Mesothelial cell of epicardium (in vitro differentiated cells): ENCODE results near the gene ORMDL2. TPM values are rescaled to one million over a fixed set of nuclear protein-coding genes. Genes with fewer than 3 reads are reported as not detected.
"Not testable (repeated sequence)": the region's sequence is repeated elsewhere in the genome, so short reads cannot be mapped to it uniquely, and the experiment has no call there.

ENCODE experiments used
- DNase-seq, 2 experiments: peaks; one replicate each; pipeline ENCODE4 v3.0.0; 2021; ENCODE audit warnings: low spot score in 2 of 2; ENCODE audit not compliant: unreplicated experiment in 2 of 2
- H3K27ac Mint-ChIP-seq: 2 replicates; pipeline ENCODE4 v1.8.0; 2021; ENCODE audit warnings: mixed read lengths
- H3K27me3 Mint-ChIP-seq: 2 replicates; pipeline ENCODE4 v1.8.0; 2021; ENCODE audit warnings: low read depth, mixed read lengths
- H3K36me3 Mint-ChIP-seq: 2 replicates; pipeline ENCODE4 v1.8.0; 2021; ENCODE audit warnings: mixed read lengths
- H3K4me1 Mint-ChIP-seq: 2 replicates; pipeline ENCODE4 v1.8.0; 2021; ENCODE audit warnings: mixed read lengths
- H3K4me3 Mint-ChIP-seq: 2 replicates; pipeline ENCODE4 v1.8.0; 2021; ENCODE audit warnings: mild to moderate bottlenecking, moderate library complexity, mixed read lengths
- H3K9me3 Mint-ChIP-seq: 2 replicates; pipeline ENCODE4 v1.8.0; 2021; ENCODE audit warnings: mixed read lengths
- total RNA-seq: library from RNA; stranded (reverse); gene quantifications from 3 replicates; pipeline ENCODE4 v1.2.1, GENCODE V29; 2021
- TF ChIP-seq, protein P1 (sequence below): fragments of 200-600 bp; sonication (generic); IDR thresholded peaks from one replicate; pipeline ENCODE4 v1.5.0; 2021; ENCODE audit warnings: antibody characterized with exemption; ENCODE audit not compliant: unreplicated experiment

The ORMDL2 gene
- total RNA-seq, 1 donor from 2014 or later = 26.3 TPM

DNA sequence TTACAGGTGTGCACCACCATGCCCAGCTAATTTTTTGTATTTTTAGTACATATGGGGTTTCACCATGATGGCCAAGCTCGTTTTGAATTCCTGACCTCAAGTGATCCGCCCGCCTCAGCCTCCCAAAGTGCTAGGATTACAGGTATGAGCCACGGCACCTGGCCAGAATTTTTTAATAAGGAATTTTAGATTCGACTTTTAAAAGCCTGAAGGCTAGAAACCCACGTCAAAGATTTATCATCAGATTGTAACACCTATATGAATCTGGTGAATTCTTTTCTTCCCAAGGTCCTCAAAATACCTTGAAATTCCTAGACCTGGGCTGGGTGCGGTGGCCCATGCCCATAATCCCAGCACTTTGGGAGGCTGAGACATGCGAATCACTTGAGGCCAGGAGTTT lies 43.6 kb downstream of the ORMDL2 start:
- Mint-ChIP-seq H3K27ac (no peak overlapping the region), H3K9me3 (peaks cover 3% of the 10 kb centered on the region), H3K4me3 (no peak overlapping the region), H3K36me3 (no peaks in the 10 kb centered on the region), H3K4me1 (no peaks in the 10 kb centered on the region), H3K27me3 (no peaks in the 10 kb centered on the region)
- TF ChIP-seq, protein P1, sequence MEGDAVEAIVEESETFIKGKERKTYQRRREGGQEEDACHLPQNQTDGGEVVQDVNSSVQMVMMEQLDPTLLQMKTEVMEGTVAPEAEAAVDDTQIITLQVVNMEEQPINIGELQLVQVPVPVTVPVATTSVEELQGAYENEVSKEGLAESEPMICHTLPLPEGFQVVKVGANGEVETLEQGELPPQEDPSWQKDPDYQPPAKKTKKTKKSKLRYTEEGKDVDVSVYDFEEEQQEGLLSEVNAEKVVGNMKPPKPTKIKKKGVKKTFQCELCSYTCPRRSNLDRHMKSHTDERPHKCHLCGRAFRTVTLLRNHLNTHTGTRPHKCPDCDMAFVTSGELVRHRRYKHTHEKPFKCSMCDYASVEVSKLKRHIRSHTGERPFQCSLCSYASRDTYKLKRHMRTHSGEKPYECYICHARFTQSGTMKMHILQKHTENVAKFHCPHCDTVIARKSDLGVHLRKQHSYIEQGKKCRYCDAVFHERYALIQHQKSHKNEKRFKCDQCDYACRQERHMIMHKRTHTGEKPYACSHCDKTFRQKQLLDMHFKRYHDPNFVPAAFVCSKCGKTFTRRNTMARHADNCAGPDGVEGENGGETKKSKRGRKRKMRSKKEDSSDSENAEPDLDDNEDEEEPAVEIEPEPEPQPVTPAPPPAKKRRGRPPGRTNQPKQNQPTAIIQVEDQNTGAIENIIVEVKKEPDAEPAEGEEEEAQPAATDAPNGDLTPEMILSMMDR = no peak
- no peak for DNase-seq

DNA sequence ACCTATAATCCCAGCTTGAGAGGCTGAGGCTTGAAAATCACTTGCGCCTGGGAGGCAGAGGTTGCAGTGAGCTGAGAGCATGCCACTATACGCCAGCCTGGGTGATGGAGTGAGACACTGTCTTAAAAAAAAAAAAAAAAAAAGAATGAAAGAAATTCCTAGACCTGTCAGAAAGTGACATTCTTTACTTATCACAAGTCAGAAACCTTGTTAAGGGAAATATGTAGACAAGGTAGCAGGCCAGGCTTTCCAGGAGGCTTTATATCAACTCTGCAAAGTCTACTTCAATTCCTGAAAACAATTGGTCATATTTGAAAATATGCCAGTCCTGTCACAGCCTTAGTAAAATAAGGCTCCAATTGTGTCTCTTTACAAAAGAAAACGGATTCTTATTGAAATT lies 44.0 kb downstream of the ORMDL2 start:
- TF ChIP-seq, protein P1 = no peak
- no peaks in the 10 kb centered on the region for H3K36me3 Mint-ChIP-seq
- H3K27me3 Mint-ChIP-seq = no peaks in the 10 kb centered on the region
- H3K4me3 Mint-ChIP-seq = no peak overlapping the region
- H3K4me1 Mint-ChIP-seq = no peaks in the 10 kb centered on the region
- DNase-seq = no peak
- H3K27ac Mint-ChIP-seq = no peak overlapping the region
- peaks cover 3% of the 10 kb centered on the region for H3K9me3 Mint-ChIP-seq

DNA sequence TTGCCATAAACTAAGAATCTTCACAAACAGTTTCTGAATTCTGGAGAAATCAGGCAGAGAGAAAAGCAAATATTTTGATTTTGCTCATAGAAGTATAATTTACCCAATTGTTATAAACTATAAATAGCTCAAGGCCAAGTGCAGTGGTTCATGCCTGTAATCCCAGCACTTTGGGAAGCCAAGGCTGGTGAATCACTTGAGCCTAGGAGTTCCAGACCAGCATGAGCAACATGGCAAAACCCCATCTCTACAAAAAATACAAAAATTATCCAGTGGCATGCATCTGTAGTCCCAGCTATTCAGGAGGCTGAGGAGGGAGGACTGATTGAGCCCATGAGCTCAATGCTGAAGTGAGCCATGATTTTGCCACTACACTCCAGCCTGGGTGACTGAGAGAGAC lies 44.4 kb downstream of the ORMDL2 start:
- Mint-ChIP-seq H3K27ac (no peak overlapping the region), H3K27me3 (no peaks in the 10 kb centered on the region), H3K4me1 (no peaks in the 10 kb centered on the region), H3K9me3 (peaks cover 3% of the 10 kb centered on the region), H3K36me3 (no peaks in the 10 kb centered on the region), H3K4me3 (no peak overlapping the region)
- DNase-seq = no peak
- TF ChIP-seq, protein P1 = no peak

DNA sequence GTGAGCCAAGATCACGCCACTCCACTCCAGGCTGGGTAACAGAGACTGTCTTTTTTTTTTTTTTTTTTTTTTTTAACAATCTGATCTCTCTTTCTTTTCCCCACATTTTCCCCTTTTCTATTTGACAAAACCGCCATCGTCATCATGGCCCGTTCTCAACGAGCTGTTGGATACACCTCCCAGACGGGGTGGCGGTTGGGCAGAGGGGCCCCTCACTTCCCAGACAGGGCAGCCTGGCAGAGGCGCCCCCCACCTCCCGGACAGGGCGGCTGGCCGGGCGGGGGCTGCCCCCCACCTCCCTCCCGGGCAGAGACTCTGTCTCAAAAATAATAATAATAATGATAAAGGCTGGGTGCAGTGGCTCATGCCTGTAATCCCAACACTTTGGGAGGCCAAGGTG lies 45.1 kb downstream of the ORMDL2 start:
- H3K36me3 Mint-ChIP-seq, H3K27ac Mint-ChIP-seq, H3K9me3 Mint-ChIP-seq, H3K4me3 Mint-ChIP-seq, DNase-seq, H3K4me1 Mint-ChIP-seq, H3K27me3 Mint-ChIP-seq: not testable (repeated sequence)

DNA sequence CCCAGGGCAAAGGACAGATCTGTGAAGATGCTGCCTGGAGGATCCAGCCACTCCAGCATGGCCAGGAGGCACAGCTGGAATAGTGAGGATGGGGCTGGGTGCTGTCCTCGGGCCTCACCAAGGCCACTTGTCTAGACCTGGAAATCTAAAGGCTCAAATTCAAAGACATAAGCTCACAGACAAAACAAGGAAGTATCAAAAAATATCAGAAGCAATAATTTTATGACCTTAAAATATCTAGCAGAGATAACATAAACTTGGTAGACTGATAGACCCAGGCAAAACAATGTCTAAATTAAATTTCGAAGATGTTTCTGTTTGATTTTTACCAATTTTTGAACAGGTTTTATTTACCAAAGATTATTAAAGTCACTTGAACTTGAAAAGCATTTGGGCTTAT lies 47.5 kb downstream of the ORMDL2 start:
- peaks cover 3% of the 10 kb centered on the region for H3K9me3 Mint-ChIP-seq
- H3K4me3 Mint-ChIP-seq = no peak overlapping the region
- no peak for DNase-seq
- no peaks in the 10 kb centered on the region for H3K36me3 Mint-ChIP-seq
- TF ChIP-seq, protein P1 = no peak
- no peaks in the 10 kb centered on the region for H3K27me3 Mint-ChIP-seq
- no peaks in the 10 kb centered on the region for H3K4me1 Mint-ChIP-seq
- no peak overlapping the region for H3K27ac Mint-ChIP-seq

DNA sequence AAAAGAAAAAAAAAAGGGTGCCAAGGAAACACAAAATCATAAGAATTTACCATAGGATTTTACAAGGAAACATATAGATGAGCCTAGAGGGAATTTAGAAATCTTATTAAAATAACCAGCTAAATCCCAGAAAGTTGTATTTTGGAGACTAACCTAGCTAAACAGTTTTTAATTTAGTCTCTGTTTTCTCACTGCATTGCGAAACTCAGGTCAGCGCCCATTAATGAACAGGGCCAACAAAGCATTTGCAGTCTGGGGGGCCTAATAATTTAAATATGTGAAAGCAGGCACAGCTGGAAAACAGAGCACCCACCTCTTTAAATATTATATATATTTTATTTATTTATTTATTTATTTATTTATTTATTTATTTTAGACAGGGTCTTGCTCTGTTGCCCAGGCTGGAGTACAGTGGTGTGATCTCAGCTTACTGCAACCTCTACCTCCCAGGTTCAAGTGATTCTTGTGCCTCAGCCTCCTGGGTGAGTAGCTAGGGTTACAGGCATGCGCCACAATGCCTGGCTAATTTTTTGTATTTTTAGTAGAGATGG lies 48.7 kb downstream of the ORMDL2 start:
- not testable (repeated sequence) for H3K36me3 Mint-ChIP-seq, H3K4me3 Mint-ChIP-seq, H3K27me3 Mint-ChIP-seq, DNase-seq, H3K27ac Mint-ChIP-seq, H3K9me3 Mint-ChIP-seq, H3K4me1 Mint-ChIP-seq

Other genes with a start within 250 kb of the ORMDL2 start
- 0.13 to 0.29 TPM (median 0.22 TPM) in 3 replicates for gene OR2AP1, start 245.6 kb upstream of the ORMDL2 start, total RNA-seq
- gene OR10P1, start 181.1 kb upstream of the ORMDL2 start, total RNA-seq = not detected in 3 replicates
- gene ITGA7, start 110.1 kb upstream of the ORMDL2 start, total RNA-seq = 32.5 to 34.0 TPM (median 33.2 TPM) in 3 replicates
- 58.0 to 63.4 TPM (median 61.6 TPM) in 3 replicates for gene BLOC1S1, start 102.0 kb upstream of the ORMDL2 start, total RNA-seq
- 9.7 to 11.2 TPM (median 11.2 TPM) in 3 replicates for gene RDH5, start 97.6 kb upstream of the ORMDL2 start, total RNA-seq
- 429 to 438 TPM (median 438 TPM) in 3 replicates for gene CD63, start 89.0 kb upstream of the ORMDL2 start, total RNA-seq
- 17.0 to 18.7 TPM (median 18.1 TPM) in 3 replicates for gene GDF11, start 74.9 kb upstream of the ORMDL2 start, total RNA-seq
- 67.9 to 73.2 TPM (median 71.5 TPM) in 3 replicates for gene SARNP, start 317 bp upstream of the ORMDL2 start, total RNA-seq
- gene DNAJC14, start 11.5 kb downstream of the ORMDL2 start, total RNA-seq = 37.8 to 38.5 TPM (median 38.3 TPM) in 3 replicates
- 3.1 to 3.3 TPM (median 3.3 TPM) in 3 replicates for gene MMP19, start 24.9 kb downstream of the ORMDL2 start, total RNA-seq
- gene PYM1, start 109.9 kb downstream of the ORMDL2 start, total RNA-seq = 21.1 to 23.8 TPM (median 22.9 TPM) in 3 replicates
- 29.7 to 42.2 TPM (median 33.5 TPM) in 3 replicates for gene DGKA, start 113.1 kb downstream of the ORMDL2 start, total RNA-seq
- 3.6 to 5.3 TPM (median 5.1 TPM) in 3 replicates for gene PMEL, start 148.0 kb downstream of the ORMDL2 start, total RNA-seq
- 52.0 to 54.0 TPM (median 52.4 TPM) in 3 replicates for gene CDK2, start 148.8 kb downstream of the ORMDL2 start, total RNA-seq
- 99.3 to 104 TPM (median 101 TPM) in 3 replicates for gene RAB5B, start 156.0 kb downstream of the ORMDL2 start, total RNA-seq
- gene SUOX, start 179.2 kb downstream of the ORMDL2 start, total RNA-seq = 37.1 to 38.9 TPM (median 38.1 TPM) in 3 replicates
- 16.2 to 22.5 TPM (median 18.6 TPM) in 3 replicates for gene IKZF4, start 203.0 kb downstream of the ORMDL2 start, total RNA-seq
- gene RPS26, start 223.9 kb downstream of the ORMDL2 start, total RNA-seq = 20.6 to 25.7 TPM (median 25.2 TPM) in 3 replicates